GM21447 (cell line): ENCODE data around the gene ITGB6.
"Not testable (repeated sequence)": the region's sequence is repeated elsewhere in the genome, so short reads cannot be mapped to it uniquely, and the experiment has no call there.

Source experiments
- ATAC-seq: cut with Tn5 transposase; IDR thresholded peaks from one replicate; pipeline ENCODE4 v1.9.1; 2021; ENCODE audit not compliant: unreplicated experiment

ITGB6 gene

GRCh38 chr2:160197587-160197986 lies 2.5 kb downstream of the ITGB6 start:
- ATAC-seq = no peak

- no peak for ATAC-seq
Measured at GRCh38 chr2:160194946-160195345, 5.1 kb downstream of the ITGB6 start.

GRCh38 chr2:160194351-160194750 lies 5.7 kb downstream of the ITGB6 start:
- no peak for ATAC-seq

- not testable (repeated sequence) for ATAC-seq
Measured at GRCh38 chr2:160181146-160181836, 18.8 kb downstream of the ITGB6 start.

- ATAC-seq = not testable (repeated sequence)
Measured at GRCh38 chr2:160180690-160181089, 19.4 kb downstream of the ITGB6 start.

GRCh38 chr2:160180172-160180571 lies 19.9 kb downstream of the ITGB6 start:
- no peak for ATAC-seq

GRCh38 chr2:160175169-160176134 lies 24.6 kb downstream of the ITGB6 start:
- no peak for ATAC-seq

GRCh38 chr2:160174322-160174721 lies 25.8 kb downstream of the ITGB6 start:
- no peak for ATAC-seq

- ATAC-seq = no peak
Measured at GRCh38 chr2:160169988-160170387, 30.1 kb downstream of the ITGB6 start.

GRCh38 chr2:160169471-160169870 lies 30.6 kb downstream of the ITGB6 start:
- ATAC-seq = no peak

GRCh38 chr2:160168878-160169277 lies 31.2 kb downstream of the ITGB6 start:
- no peak for ATAC-seq

GRCh38 chr2:160167089-160167740 lies 32.9 kb downstream of the ITGB6 start:
- no peak for ATAC-seq

- ATAC-seq = no peak
Measured at GRCh38 chr2:160165996-160166395, 34.1 kb downstream of the ITGB6 start.

- ATAC-seq = no peak
Measured at GRCh38 chr2:160165081-160165480, 35.0 kb downstream of the ITGB6 start.

- ATAC-seq = no peak
Measured at GRCh38 chr2:160157861-160158829, 41.9 kb downstream of the ITGB6 start.

GRCh38 chr2:160156665-160157064 lies 43.4 kb downstream of the ITGB6 start:
- no peak for ATAC-seq

- no peak for ATAC-seq
Measured at GRCh38 chr2:160156100-160156499, 44.0 kb downstream of the ITGB6 start.

- not testable (repeated sequence) for ATAC-seq
Measured at GRCh38 chr2:160148419-160148818, 51.7 kb downstream of the ITGB6 start.

- ATAC-seq = no peak
Measured at GRCh38 chr2:160145471-160145870, 54.6 kb downstream of the ITGB6 start.

- ATAC-seq = no peak
Measured at GRCh38 chr2:160144280-160144990, 55.6 kb downstream of the ITGB6 start.
